Measurements from ENCODE around the gene CCNQ.

CCNQ gene

DNA sequence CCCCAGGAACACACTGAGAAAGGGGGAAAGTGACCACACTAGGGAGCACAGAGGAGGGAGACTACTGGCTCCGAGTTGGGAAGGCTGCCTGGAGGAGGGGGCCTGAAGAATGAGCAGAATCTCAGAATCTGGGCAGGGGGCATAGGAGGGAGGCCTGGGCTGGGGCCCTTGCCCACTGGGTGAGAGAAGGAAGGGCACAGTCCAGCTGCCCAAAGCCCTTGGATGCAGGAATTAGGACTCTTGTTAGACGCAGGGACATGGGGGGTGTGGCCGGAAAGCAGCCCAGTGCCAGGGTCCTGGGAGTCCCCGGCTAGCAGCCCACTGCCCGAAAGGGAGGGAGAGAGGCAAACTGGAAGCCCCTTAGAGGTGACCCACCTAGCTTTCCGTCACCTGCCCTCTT lies 46.2 kb upstream of the CCNQ start:
- H3K4me1 ChIP-seq (ENCODE audit: control insufficient read depth, insufficient read depth, low read length), result peaks cover 3% of the 10 kb centered on the region; the same call in 1 of the 2 replicates
- POLR2A ChIA-PET, result no interaction called here
- H3K4me3 ChIP-seq (ENCODE audit: low read depth, low read length), result no peak overlapping the region
- H3K9me3 ChIP-seq (ENCODE audit: control insufficient read depth, insufficient read depth, low read depth, low read length), result no peaks in the 10 kb centered on the region
- TF ChIP-seq ZNF341 (tag by site-specific recombination; IDR thresholded peaks at IDR 0.05; ENCODE audit: low read depth), result no peak
- TF ChIP-seq, protein P1, sequence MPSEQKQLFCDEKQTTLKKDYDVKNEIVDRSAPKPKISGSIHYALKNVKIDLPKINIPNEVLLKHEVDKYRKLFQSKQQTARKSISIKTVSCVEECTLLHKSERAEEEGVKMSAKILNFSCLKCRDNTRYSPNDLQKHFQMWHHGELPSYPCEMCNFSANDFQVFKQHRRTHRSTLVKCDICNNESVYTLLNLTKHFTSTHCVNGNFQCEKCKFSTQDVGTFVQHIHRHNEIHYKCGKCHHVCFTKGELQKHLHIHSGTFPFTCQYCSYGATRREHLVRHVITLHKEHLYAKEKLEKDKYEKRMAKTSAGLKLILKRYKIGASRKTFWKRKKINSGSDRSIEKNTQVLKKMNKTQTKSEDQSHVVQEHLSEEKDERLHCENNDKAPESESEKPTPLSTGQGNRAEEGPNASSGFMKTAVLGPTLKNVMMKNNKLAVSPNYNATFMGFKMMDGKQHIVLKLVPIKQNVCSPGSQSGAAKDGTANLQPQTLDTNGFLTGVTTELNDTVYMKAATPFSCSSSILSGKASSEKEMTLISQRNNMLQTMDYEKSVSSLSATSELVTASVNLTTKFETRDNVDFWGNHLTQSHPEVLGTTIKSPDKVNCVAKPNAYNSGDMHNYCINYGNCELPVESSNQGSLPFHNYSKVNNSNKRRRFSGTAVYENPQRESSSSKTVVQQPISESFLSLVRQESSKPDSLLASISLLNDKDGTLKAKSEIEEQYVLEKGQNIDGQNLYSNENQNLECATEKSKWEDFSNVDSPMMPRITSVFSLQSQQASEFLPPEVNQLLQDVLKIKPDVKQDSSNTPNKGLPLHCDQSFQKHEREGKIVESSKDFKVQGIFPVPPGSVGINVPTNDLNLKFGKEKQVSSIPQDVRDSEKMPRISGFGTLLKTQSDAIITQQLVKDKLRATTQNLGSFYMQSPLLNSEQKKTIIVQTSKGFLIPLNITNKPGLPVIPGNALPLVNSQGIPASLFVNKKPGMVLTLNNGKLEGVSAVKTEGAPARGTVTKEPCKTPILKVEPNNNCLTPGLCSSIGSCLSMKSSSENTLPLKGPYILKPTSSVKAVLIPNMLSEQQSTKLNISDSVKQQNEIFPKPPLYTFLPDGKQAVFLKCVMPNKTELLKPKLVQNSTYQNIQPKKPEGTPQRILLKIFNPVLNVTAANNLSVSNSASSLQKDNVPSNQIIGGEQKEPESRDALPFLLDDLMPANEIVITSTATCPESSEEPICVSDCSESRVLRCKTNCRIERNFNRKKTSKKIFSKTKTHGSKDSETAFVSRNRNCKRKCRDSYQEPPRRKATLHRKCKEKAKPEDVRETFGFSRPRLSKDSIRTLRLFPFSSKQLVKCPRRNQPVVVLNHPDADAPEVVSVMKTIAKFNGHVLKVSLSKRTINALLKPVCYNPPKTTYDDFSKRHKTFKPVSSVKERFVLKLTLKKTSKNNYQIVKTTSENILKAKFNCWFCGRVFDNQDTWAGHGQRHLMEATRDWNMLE (tag by site-specific recombination; conservative IDR thresholded peaks at IDR 0.05; ENCODE audit: low read depth), result no peak
- no peak for TF ChIP-seq ZNF404 (tag by site-specific recombination; IDR thresholded peaks at IDR 0.05)
- no peak for TF ChIP-seq ZNF654 (tag by site-specific recombination; IDR thresholded peaks at IDR 0.05; ENCODE audit: low read depth)
- TF ChIP-seq ZNF629 (tag by site-specific recombination; IDR thresholded peaks at IDR 0.05), result no peak
- TF ChIP-seq ZNF571 (tag by site-specific recombination; IDR thresholded peaks at IDR 0.05), result no peak
- TF ChIP-seq, protein P2, sequence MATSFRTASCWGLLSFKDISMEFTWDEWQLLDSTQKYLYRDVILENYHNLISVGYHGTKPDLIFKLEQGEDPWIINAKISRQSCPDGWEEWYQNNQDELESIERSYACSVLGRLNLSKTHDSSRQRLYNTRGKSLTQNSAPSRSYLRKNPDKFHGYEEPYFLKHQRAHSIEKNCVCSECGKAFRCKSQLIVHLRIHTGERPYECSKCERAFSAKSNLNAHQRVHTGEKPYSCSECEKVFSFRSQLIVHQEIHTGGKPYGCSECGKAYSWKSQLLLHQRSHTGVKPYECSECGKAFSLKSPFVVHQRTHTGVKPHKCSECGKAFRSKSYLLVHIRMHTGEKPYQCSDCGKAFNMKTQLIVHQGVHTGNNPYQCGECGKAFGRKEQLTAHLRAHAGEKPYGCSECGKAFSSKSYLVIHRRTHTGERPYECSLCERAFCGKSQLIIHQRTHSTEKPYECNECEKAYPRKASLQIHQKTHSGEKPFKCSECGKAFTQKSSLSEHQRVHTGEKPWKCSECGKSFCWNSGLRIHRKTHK (tag by site-specific recombination; IDR thresholded peaks at IDR 0.05), result no peak
- TF ChIP-seq ZNF292 (tag by site-specific recombination; IDR thresholded peaks at IDR 0.05; ENCODE audit: borderline replicate concordance, low read depth), result no peak
- CTCF ChIA-PET, result interaction anchor here (0.8 to 2.5 kb wide), 17 partner anchors 8 to 703 kb away, joined by 3 to 24 read pairs (median 5); no protein-coding TSS in a partner anchor
- no peaks in the 10 kb centered on the region for H3K36me3 ChIP-seq (ENCODE audit: control insufficient read depth in 2 of 2, insufficient read depth in 1 of 2, low read length in 2 of 2)
- no peak overlapping the region for H3K27ac ChIP-seq (ENCODE audit: extremely low read depth, low read depth, low read length)

DNA sequence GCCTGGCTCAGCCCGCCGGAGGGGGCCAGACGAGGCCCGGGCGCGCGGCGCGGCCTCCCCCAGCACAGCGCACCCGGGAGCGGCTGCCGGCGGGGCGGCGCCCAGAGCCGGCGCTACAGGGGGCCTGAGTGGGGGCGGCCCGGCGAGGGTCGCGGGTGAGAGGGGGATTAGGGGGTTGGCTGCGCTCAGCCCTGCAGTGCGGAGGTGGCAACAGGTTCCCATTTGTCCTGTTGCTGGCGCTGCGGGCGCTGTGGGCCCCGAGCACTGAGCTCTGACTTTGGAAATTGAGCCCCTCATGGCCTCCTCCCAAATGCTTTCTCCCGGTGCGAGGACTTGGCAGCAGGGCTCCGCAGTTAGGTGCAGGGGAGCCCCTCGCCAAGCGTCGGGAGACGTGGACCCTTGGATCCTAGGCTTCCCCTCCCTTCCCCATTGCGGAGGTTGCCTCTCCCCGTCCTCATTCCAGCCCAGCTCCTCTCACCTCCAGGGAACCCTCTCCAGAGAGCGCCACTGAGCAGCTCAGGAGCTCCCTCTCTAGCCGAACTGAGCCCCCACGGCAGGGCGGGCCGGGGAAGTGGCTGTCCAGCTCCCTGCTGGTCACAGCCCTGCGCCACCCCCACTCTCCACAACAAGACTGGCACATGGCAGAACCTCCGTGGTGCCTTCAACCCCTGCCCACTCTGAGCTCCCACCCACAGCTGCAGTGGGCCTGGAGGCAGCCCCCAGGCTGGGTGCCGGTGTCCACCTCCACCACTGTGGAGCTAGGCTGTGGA lies 45.6 kb upstream of the CCNQ start:
- H3K4me1 ChIP-seq (ENCODE audit: control insufficient read depth, insufficient read depth, low read length), result peaks cover 3% of the 10 kb centered on the region; the same call in 1 of the 2 replicates
- H3K27ac ChIP-seq (ENCODE audit: extremely low read depth, low read depth, low read length), result no peak overlapping the region
- H3K9me3 ChIP-seq (ENCODE audit: control insufficient read depth, insufficient read depth, low read depth, low read length), result no peaks in the 10 kb centered on the region
- POLR2A ChIA-PET, result no interaction called here
- no peak overlapping the region for H3K4me3 ChIP-seq (ENCODE audit: low read depth, low read length)
- no peaks in the 10 kb centered on the region for H3K36me3 ChIP-seq (ENCODE audit: control insufficient read depth in 2 of 2, insufficient read depth in 1 of 2, low read length in 2 of 2)
- CTCF ChIA-PET, result interaction anchor here (0.6 to 2.5 kb wide), 20 partner anchors 8 to 703 kb away, joined by 3 to 24 read pairs (median 5); no protein-coding TSS in a partner anchor
- TF ChIP-seq ZNF529 (tag by site-specific recombination; IDR thresholded peaks at IDR 0.05; ENCODE audit: insufficient replicate concordance), result no peak
- TF ChIP-seq ZNF501 (tag by site-specific recombination; IDR thresholded peaks at IDR 0.05), result peak; percentile 29; the same call in 1 of the 2 replicates
- TF ChIP-seq ZIC2 (tag by site-specific recombination; IDR thresholded peaks at IDR 0.05), result 0 out of 2 replicates have a peak, but pooled peaks have one; percentile 36
- TF ChIP-seq, protein P3, sequence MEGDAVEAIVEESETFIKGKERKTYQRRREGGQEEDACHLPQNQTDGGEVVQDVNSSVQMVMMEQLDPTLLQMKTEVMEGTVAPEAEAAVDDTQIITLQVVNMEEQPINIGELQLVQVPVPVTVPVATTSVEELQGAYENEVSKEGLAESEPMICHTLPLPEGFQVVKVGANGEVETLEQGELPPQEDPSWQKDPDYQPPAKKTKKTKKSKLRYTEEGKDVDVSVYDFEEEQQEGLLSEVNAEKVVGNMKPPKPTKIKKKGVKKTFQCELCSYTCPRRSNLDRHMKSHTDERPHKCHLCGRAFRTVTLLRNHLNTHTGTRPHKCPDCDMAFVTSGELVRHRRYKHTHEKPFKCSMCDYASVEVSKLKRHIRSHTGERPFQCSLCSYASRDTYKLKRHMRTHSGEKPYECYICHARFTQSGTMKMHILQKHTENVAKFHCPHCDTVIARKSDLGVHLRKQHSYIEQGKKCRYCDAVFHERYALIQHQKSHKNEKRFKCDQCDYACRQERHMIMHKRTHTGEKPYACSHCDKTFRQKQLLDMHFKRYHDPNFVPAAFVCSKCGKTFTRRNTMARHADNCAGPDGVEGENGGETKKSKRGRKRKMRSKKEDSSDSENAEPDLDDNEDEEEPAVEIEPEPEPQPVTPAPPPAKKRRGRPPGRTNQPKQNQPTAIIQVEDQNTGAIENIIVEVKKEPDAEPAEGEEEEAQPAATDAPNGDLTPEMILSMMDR (tag by site-specific recombination; IDR thresholded peaks at IDR 0.05), result peak; percentile 83
- TF ChIP-seq FEZF1 (tag by site-specific recombination; IDR thresholded peaks at IDR 0.05), result no peak
- TF ChIP-seq, protein P4, sequence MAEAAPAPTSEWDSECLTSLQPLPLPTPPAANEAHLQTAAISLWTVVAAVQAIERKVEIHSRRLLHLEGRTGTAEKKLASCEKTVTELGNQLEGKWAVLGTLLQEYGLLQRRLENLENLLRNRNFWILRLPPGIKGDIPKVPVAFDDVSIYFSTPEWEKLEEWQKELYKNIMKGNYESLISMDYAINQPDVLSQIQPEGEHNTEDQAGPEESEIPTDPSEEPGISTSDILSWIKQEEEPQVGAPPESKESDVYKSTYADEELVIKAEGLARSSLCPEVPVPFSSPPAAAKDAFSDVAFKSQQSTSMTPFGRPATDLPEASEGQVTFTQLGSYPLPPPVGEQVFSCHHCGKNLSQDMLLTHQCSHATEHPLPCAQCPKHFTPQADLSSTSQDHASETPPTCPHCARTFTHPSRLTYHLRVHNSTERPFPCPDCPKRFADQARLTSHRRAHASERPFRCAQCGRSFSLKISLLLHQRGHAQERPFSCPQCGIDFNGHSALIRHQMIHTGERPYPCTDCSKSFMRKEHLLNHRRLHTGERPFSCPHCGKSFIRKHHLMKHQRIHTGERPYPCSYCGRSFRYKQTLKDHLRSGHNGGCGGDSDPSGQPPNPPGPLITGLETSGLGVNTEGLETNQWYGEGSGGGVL (tag by site-specific recombination; IDR thresholded peaks at IDR 0.05), result peak; percentile 54; the same call in 1 of the 2 replicates
- TF ChIP-seq, protein P5, sequence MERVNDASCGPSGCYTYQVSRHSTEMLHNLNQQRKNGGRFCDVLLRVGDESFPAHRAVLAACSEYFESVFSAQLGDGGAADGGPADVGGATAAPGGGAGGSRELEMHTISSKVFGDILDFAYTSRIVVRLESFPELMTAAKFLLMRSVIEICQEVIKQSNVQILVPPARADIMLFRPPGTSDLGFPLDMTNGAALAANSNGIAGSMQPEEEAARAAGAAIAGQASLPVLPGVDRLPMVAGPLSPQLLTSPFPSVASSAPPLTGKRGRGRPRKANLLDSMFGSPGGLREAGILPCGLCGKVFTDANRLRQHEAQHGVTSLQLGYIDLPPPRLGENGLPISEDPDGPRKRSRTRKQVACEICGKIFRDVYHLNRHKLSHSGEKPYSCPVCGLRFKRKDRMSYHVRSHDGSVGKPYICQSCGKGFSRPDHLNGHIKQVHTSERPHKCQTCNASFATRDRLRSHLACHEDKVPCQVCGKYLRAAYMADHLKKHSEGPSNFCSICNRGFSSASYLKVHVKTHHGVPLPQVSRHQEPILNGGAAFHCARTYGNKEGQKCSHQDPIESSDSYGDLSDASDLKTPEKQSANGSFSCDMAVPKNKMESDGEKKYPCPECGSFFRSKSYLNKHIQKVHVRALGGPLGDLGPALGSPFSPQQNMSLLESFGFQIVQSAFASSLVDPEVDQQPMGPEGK (tag by site-specific recombination; IDR thresholded peaks at IDR 0.05), result peak; percentile 65; the same call in 1 of the 2 replicates
- peak; percentile 61 for TF ChIP-seq ZFHX2 (tag by site-specific recombination; conservative IDR thresholded peaks at IDR 0.05)
- TF ChIP-seq, protein P6, sequence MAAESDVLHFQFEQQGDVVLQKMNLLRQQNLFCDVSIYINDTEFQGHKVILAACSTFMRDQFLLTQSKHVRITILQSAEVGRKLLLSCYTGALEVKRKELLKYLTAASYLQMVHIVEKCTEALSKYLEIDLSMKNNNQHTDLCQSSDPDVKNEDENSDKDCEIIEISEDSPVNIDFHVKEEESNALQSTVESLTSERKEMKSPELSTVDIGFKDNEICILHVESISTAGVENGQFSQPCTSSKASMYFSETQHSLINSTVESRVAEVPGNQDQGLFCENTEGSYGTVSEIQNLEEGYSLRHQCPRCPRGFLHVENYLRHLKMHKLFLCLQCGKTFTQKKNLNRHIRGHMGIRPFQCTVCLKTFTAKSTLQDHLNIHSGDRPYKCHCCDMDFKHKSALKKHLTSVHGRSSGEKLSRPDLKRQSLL (tag by site-specific recombination; IDR thresholded peaks at IDR 0.05), result peak; percentile 23; the same call in 1 of the 2 replicates
- TF ChIP-seq ZNF600 (tag by site-specific recombination; IDR thresholded peaks at IDR 0.05), result peak; percentile 74
- TF ChIP-seq ZFP69B (tag by site-specific recombination; IDR thresholded peaks at IDR 0.05), result peak; percentile 71; the same call in 1 of the 2 replicates
